Adipose tissue (tissue), 3 donors: ENCODE data around the gene AP4M1. TPM values are rescaled to one million over a fixed set of nuclear protein-coding genes. Genes with fewer than 3 reads are reported as not detected.

Experiments used
- H3K27ac ChIP-seq: one replicate; pipeline ENCODE4 v1.5.1; 2013; ENCODE audit warnings: low read depth, low read length
- WGBS, 3 donors: extraction: QIAGEN DNeasy Blood & Tissue Kit; methylation state at CpG; one replicate each; pipeline ENCODE4 v1.1.7; 2013; 5-methylcytosine and 5-hydroxymethylcytosine counted together
- polyA plus RNA-seq, 3 donors: library from polyadenylated mRNA; stranded (reverse); fragments of 200-250 nt; gene quantifications; one replicate each; pipeline ENCODE4 v1.2.3, GENCODE V29; 2013
- donor health status: healthy with polysubstance abuse.
- donor health status: Bipolar disorder and iron deficiency.
- donor health status: healthy.

Gene AP4M1
- polyA plus RNA-seq, 3 donors, result 12.2 to 15.5 (median 13.5) TPM

DNA sequence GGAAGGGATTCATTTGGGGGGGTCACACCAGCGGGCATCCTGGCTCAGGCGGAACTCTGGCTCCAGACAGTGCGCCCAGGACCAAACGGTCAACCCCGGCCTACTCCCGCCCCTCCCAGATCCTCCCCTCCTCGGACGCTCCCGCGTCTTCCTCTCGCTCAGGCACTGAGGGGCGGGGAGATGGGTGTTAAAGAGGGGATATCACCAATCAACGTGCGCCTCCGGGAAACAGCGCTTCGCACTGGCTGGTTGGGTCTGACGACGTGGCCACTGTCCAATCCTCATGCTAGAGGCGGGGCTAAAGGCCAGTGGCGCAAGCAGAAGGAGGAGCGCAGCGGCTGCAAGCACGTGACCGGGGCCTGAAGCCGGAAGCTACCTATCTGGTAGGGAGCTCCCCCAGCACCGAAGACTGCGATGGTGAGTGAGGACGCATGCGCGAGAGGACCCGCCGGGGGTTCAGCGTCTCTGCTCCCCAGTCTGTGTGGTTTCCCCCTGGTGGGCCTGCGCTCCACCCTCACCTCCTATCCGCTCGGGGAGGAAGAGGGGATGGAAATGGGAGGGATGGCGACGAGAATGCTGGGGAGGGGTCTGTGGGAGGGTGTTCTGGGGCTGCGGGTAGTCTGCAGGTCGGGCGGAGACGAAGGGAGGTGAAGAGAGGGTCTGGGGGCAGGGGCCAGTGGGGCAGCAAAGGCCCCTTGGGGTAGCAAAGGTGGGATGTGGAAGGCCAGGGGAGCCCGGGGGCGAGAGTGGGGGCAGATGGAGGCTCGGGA is 47.3 kb downstream of the AP4M1 start, which contains the start of gene LAMTOR4:
Gene LAMTOR4, plus strand, starts transcription at position 360 of the 770 bp plus-strand sequence. Its CDS starts 55 bp downstream, at position 415.
- WGBS, 3 donors, result 0% methylated on average over 45 to 46 of the region's 46 CpGs
- H3K27ac ChIP-seq, result no peak within 1 kb of the TSS

DNA sequence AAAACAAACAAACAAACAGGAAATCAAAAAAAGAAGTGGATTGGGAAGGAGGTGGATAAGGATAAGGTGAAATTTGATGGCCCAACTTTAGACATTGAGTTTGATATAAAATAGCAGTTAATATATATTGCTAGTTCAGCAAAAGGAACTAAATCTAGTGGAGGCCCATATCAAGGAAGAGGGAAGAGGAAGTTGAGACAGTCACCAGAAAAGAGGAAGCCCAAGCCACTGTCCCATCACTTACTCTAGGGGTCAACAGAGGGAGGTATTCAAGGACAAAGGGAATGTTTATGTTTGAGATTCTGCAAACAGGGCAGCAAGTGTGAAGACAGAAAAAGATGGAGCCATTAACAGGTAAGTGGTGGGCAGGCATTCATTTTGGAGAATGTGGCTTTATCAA is 51.0 kb downstream of the AP4M1 start:
- H3K27ac ChIP-seq, result no peak overlapping the region

- no peak overlapping the region for H3K27ac ChIP-seq
- 92 to 93% (median 93%) methylated on average over 18 of the region's 18 CpGs for WGBS, 3 donors
Measured at GRCh38 chr7:100152937-100153666, 51.7 kb downstream of the AP4M1 start.

- H3K27ac ChIP-seq, result no peak overlapping the region
- 82 to 85% (median 83%) methylated on average over 16 of the region's 16 CpGs for WGBS, 3 donors
Measured at GRCh38 chr7:100153708-100154535, 52.5 kb downstream of the AP4M1 start.

DNA sequence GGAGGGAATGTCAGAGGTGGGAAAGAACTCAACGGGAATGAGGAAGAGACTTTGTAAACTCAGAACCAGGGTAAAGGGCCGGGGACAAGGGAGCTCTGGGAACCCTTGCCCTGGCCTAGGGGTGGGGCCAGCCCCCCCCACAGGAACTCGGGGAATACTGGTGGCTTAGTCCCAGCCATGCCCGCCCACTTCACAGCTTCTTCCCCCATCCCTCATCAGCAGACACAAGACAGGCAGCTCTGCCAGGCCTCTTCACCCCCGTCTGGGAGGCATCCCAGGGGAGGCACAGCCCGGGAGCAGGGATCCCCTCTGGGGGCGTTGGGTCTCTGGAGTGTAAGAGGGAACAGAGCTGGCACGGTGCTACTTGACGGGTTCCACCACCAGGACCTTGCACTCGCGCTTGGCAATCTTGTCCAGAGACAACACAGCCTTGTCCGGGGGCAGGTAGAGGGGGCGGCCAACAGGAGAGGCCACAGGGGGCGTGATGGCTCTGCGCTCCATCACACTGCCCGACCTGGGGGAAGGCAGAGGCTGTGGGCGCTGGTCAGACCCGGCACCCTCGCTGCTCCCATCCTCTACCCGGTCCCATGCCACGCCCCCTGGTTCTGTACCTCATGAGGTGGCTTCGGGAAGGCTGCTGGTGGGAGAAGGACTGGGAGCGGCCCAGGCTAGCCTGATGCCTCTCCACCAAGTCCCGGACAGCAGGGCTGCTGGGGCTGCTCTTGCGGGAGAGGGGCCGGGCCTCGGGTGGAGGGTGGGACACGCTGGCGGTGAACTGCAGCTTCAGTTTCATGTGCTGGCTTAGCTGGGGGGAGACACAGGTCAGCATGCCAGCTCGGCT is 53.4 kb downstream of the AP4M1 start:
- H3K27ac ChIP-seq, result no peak overlapping the region
- 75% methylated on average over 29 to 30 of the region's 30 CpGs for WGBS, 3 donors

GRCh38 chr7:100155553-100156317 is 54.3 kb downstream of the AP4M1 start:
- no peak overlapping the region for H3K27ac ChIP-seq
- WGBS, 3 donors, result 76 to 89% (median 86%) methylated on average over 20 of the region's 20 CpGs

DNA sequence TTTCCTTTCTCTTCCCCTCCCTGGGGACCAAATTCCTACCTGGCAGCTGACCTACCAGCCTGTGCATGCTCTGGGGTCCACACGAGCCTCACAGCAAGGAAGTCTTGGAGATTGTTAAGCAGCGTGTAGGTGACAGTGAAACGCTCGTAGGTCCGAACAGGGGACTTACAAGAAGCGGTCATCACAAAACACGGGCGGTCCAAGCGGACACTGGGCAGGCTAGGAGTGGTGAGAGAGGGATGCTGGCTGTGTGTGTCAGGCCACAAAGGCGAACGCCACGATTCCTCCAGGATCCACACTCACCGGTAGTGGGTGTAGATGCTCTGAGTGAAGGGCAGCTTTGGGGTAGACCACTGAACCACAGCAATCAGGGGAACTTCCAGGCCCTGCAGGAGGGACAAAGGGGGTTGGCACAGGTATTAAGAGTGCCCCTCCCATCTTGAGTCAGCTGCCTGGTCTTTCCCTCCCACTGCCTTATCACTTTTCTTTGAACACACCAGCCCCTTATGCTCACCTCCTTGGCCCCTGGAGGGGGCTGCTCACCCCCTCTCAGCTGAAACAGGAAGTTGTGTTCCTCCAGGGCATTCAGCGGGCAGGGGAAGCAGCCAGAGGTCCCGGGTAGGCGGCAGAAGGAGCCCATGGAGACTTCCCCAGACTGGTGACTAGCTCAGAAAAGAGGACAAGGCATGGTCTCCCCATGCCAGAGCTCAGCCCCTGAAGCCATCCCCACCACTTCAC is 55.1 kb downstream of the AP4M1 start:
- H3K27ac ChIP-seq, result no peak overlapping the region
- WGBS, 3 donors, result 68 to 83% (median 75%) methylated on average over 16 of the region's 16 CpGs

DNA sequence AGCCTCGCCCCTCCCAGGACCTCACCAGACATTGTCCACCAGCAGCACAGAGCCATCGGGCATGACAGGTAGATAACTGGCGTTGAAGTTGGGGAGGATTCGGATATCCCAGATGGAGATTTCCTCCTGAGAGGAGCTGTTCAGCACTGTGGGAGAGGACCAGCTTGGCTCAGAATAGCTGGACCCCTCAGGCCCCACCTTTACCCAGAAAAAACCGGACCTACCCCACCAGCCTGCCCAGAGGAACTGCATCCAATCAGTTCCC is 55.6 kb downstream of the AP4M1 start:
- 66 to 76% (median 73%) methylated on average over 5 of the region's 5 CpGs for WGBS, 3 donors
- H3K27ac ChIP-seq, result no peak overlapping the region

DNA sequence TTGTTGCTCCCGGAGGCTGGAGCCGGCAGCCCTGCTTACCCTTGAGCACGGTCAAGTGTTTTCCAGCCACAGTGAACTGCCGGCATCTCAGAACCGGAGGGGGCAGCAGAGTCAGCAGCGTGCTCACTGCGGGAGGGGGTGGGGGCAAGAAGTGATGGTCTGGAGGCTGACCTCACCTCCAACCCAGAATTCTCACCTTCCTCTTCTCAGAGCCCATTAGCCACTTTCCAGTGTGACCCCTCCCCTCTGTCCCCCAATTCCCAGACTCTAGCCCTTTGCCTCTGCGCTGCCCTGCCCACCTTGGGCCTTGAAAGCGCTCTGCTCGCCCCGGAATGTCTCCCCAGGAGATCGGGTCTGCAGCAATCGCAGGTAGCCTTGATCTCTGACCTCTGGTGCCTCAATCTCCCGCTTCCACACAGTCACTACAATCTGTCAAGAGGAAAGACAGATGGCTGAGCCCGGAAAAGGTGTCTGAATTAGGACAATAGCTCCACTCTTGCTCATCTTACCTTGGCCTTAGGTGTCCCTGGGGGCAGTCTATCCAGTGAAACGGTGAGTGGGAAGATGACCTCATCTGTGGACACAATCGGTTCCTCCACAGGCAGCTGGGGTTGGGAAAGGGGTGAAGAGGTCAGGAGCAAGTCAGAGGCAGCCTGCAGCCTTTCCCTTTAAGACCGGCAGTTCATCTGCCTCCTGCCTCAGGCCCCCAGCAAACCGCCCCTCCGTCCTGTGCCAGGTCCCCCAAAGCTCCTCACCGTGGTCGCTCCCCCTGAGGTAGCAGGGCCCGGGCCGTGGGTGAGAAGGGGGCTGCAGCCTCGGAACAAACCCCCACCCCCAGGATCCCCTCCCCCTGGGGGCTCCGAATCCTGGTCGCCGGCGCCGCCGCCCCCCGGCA is 56.1 kb downstream of the AP4M1 start:
- peak overlapping the region; percentile 18 for H3K27ac ChIP-seq
- WGBS, 3 donors, result 16 to 30% (median 26%) methylated on average over 25 to 32 of the region's 32 CpGs

Other genes starting within 250 kb of the AP4M1 start
- gene OR2AE1, start 224.6 kb upstream of the AP4M1 start, polyA plus RNA-seq, result not detected
- 10 to 100 TPM; 15.0 to 22.2 (median 17.1) TPM for gene TRIM4, start 182.1 kb upstream of the AP4M1 start, polyA plus RNA-seq
- 1 to 10 TPM in 2 of 3 donors, under 1 TPM in 1; 0.22 to 1.9 (median 1.3) TPM for gene GJC3, start 172.0 kb upstream of the AP4M1 start, polyA plus RNA-seq
- 100 to 1,000 TPM; 155 to 415 (median 202) TPM for gene AZGP1, start 125.6 kb upstream of the AP4M1 start, polyA plus RNA-seq
- gene ZKSCAN1, start 86.0 kb upstream of the AP4M1 start, polyA plus RNA-seq, result 10 to 100 TPM; 10.9 to 13.0 (median 12.9) TPM
- 1 to 10 TPM; 5.4 to 8.6 (median 7.8) TPM for gene ZSCAN21, start 51.9 kb upstream of the AP4M1 start, polyA plus RNA-seq
- gene ZNF3, start 19.9 kb upstream of the AP4M1 start, polyA plus RNA-seq, result 10 to 100 TPM in 2 of 3 donors, 1 to 10 TPM in 1; 9.9 to 12.7 (median 12.3) TPM
- 100 to 1,000 TPM in 2 of 3 donors, 10 to 100 TPM in 1; 48.5 to 123 (median 117) TPM for gene COPS6, start 12.7 kb upstream of the AP4M1 start, polyA plus RNA-seq
- 10 to 100 TPM; 36.2 to 47.5 (median 39.9) TPM for gene MCM7, start 246 bp upstream of the AP4M1 start, polyA plus RNA-seq
- gene TAF6, start 17.7 kb downstream of the AP4M1 start, polyA plus RNA-seq, result 10 to 100 TPM; 16.3 to 30.9 (median 27.1) TPM
- 10 to 100 TPM in 2 of 3 donors, 1 to 10 TPM in 1; 4.1 to 16.4 (median 12.1) TPM for gene CNPY4, start 18.0 kb downstream of the AP4M1 start, polyA plus RNA-seq
- gene MBLAC1, start 25.3 kb downstream of the AP4M1 start, polyA plus RNA-seq, result 1 to 10 TPM; 2.3 to 2.5 (median 2.5) TPM
- gene LAMTOR4, start 47.3 kb downstream of the AP4M1 start, polyA plus RNA-seq, result 100 to 1,000 TPM; 131 to 307 (median 245) TPM
- gene TRAPPC14, start 57.1 kb downstream of the AP4M1 start, polyA plus RNA-seq, result 10 to 100 TPM in 2 of 3 donors, 1 to 10 TPM in 1; 7.5 to 14.5 (median 11.8) TPM
- 1 to 10 TPM in 2 of 3 donors, under 1 TPM in 1; 0.44 to 3.7 (median 1.5) TPM for gene GAL3ST4, start 67.0 kb downstream of the AP4M1 start, polyA plus RNA-seq
- under 1 TPM; 0.22 to 0.31 (median 0.30) TPM for gene GPC2, start 75.7 kb downstream of the AP4M1 start, polyA plus RNA-seq
- gene STAG3, start 76.3 kb downstream of the AP4M1 start, polyA plus RNA-seq, result under 1 TPM in 2 of 3 donors, not detected in 1; 0.52 to 0.99 TPM
- gene PVRIG, start 118.3 kb downstream of the AP4M1 start, polyA plus RNA-seq, result under 1 TPM in 2 of 3 donors, not detected in 1; 0.54 to 0.76 TPM
- under 1 TPM in 2 of 3 donors, not detected in 1; 0.05 to 0.15 TPM for gene SPDYE3, start 206.1 kb downstream of the AP4M1 start, polyA plus RNA-seq